SKM-1 (cell line): ENCODE measurements around the gene RPS16.

Experiments
- DNase-seq: peaks from one replicate; lab custom pipeline; 2025; ENCODE audit not compliant: unreplicated experiment; lab: John Stamatoyannopoulos, UW

Gene RPS16

GRCh38 chr19:39423258-39424086 lies 12.3 kb downstream of the RPS16 start:
- no peak for DNase-seq

- no peak for DNase-seq
Observed at GRCh38 chr19:39422020-39422419, 13.7 kb downstream of the RPS16 start.

GRCh38 chr19:39420769-39421168 lies 15.0 kb downstream of the RPS16 start:
- DNase-seq, result no peak

GRCh38 chr19:39419003-39419402 lies 16.7 kb downstream of the RPS16 start:
- DNase-seq, result no peak

- no peak for DNase-seq
Observed at GRCh38 chr19:39417463-39418181, 18.1 kb downstream of the RPS16 start.

GRCh38 chr19:39416152-39417120 lies 19.3 kb downstream of the RPS16 start:
- no peak for DNase-seq

- no peak for DNase-seq
Observed at GRCh38 chr19:39415111-39416046, 20.4 kb downstream of the RPS16 start.

GRCh38 chr19:39413911-39414608 lies 21.7 kb downstream of the RPS16 start:
- DNase-seq, result no peak

GRCh38 chr19:39413272-39413910 lies 22.4 kb downstream of the RPS16 start:
- DNase-seq, result no peak

- peak; percentile 23 for DNase-seq
Observed at GRCh38 chr19:39412867-39413271, 22.9 kb downstream of the RPS16 start.

- peak; percentile 96 for DNase-seq
Observed at GRCh38 chr19:39412100-39412866, 23.5 kb downstream of the RPS16 start, which contains the start of gene PLEKHG2. Gene PLEKHG2 (plus strand): TSS chr19:39412669. CDS start chr19:39414087, 1,418 bp downstream.

- peak; percentile 81 for DNase-seq
Observed at GRCh38 chr19:39411832-39412099, 24.0 kb downstream of the RPS16 start.

GRCh38 chr19:39411081-39411831 lies 24.5 kb downstream of the RPS16 start:
- no peak for DNase-seq

- no peak for DNase-seq
Observed at GRCh38 chr19:39410831-39411080, 25.0 kb downstream of the RPS16 start.

GRCh38 chr19:39410017-39410830 lies 25.5 kb downstream of the RPS16 start:
- peak; percentile 71 for DNase-seq

GRCh38 chr19:39409208-39410016 lies 26.3 kb downstream of the RPS16 start:
- DNase-seq, result no peak
